Heart left ventricle (tissue), 16 donors: Measurements from ENCODE around the gene CIPC. TPM values are rescaled to one million over a fixed set of nuclear protein-coding genes. Genes with fewer than 3 reads are reported as not detected.

Experiments used
- ATAC-seq, 4 donors: fragments of 200-7000 bp; cut with Tn5 transposase; one replicate each; pipeline ENCODE4 v1.9.1; 2020 to 2022; ENCODE audit warnings: moderate library complexity in 4 of 4, mild to moderate bottlenecking in 3 of 4, moderate number of reproducible peaks in 1 of 4
- DNase-seq, 5 donors: peaks; one replicate each; pipeline ENCODE4 v3.0.0-alpha.2; 2020
- H3K27ac ChIP-seq, 12 donors: fragments of 200-600 bp; sonication (generic) in 4 of 12; one replicate each; pipeline versions ENCODE4 v1.5.0 to v1.8.0; 2016 to 2022; ENCODE audit warnings: mild to moderate bottlenecking in 2 of 12
- H3K27me3 ChIP-seq, 9 donors: fragments of 200-600 bp; sonication (generic) in 2 of 9; one replicate each; pipeline versions ENCODE4 v1.5.1 to v1.8.0; 2016 to 2022; ENCODE audit warnings: mild to moderate bottlenecking in 3 of 9
- H3K36me3 ChIP-seq, 9 donors: fragments of 200-600 bp; sonication (generic) in 2 of 9; one replicate each; pipeline versions ENCODE4 v1.5.0 to v1.8.0; 2018 to 2022; ENCODE audit warnings: mild to moderate bottlenecking in 2 of 9
- H3K4me1 ChIP-seq, 12 donors: fragments of 200-600 bp; sonication (generic) in 4 of 12; one replicate each; pipeline versions ENCODE4 v1.5.0 to v1.8.0; 2016 to 2022; ENCODE audit warnings: mild to moderate bottlenecking in 3 of 12
- H3K4me3 ChIP-seq, 12 donors: fragments of 200-600 bp; sonication (generic) in 4 of 12; one replicate each; pipeline versions ENCODE4 v1.5.0 to v1.8.0; 2017 to 2022; ENCODE audit warnings: mild to moderate bottlenecking in 9 of 12, moderate library complexity in 4 of 12
- H3K9me3 ChIP-seq, 12 donors: fragments of 200-600 bp; sonication (generic) in 4 of 12; one replicate each; pipeline versions ENCODE4 v1.5.0 to v1.8.0; 2016 to 2022; ENCODE audit warnings: mild to moderate bottlenecking in 1 of 12
- CTCF ChIP-seq, 12 donors: fragments of 200-600 bp; sonication (generic) in 4 of 12; IDR thresholded peaks; one replicate each; pipeline versions ENCODE4 v1.5.0 to v1.8.0; 2018 to 2022; ENCODE audit warnings: antibody characterized with exemption in 12 of 12, mild to moderate bottlenecking in 5 of 12
- POLR2A ChIP-seq, 2 donors: fragments of 450-650 bp; IDR thresholded peaks; one replicate each; pipeline ENCODE4 v1.6.1; 2017; ENCODE audit warnings: antibody characterized with exemption in 2 of 2, mild to moderate bottlenecking in 2 of 2, moderate library complexity in 2 of 2
- WGBS, 4 donors: extraction: QIAGEN DNeasy Blood & Tissue Kit in 2 of 4; methylation state at CpG; one replicate each; pipeline versions ENCODE4 v1.1.5 to v1.1.7; 2013 to 2018; 5-methylcytosine and 5-hydroxymethylcytosine counted together
- intact Hi-C, 10 donors: fragments of 100-400 bp; cut with DNase I; formaldehyde crosslinking; loops; one replicate each; pipeline versions ENCODE4 v1.11.1 to v1.14.2; 2022
- polyA plus RNA-seq, 2 donors: library from polyadenylated mRNA; stranded (reverse); fragments of 200-250 nt; gene quantifications; one replicate each; pipeline ENCODE4 v1.2.3, GENCODE V29; 2013
- total RNA-seq, 9 donors: library from RNA; depleted of rRNA in 2 of 9; stranded (reverse); fragments of >200 nt in 2 of 9; fragmentation: NEBNext Ultra II Directional in 3 of 9; extraction: Animal tissue kit (Norgen Biotek cat#: 25700) in 3 of 9; gene quantifications; one replicate each; pipeline versions ENCODE4 v1.1.0 to v1.2.4, GENCODE V29; 2016 to 2023
- donor health status: ischemic (EF 13 %, LVEDD 7.1; RV severe dilation, severe dysfunction).
- donor health status: healthy with polysubstance abuse.
- donor health status: DM: no; HTN: yes; CAD: no.
- donor health status: DM: no; HTN: no; CAD: no.
- donor health status: ischemic (EF 25% LVEDD 6.9; RV normal size, moderate dysfunction).
- donor health status: ischemic (EF 25% LVEDD 5.7; RV mildly dilated, moderate dysfunction).
- donor health status: healthy.
- donor health status: DM: yes; HTN: yes; CAD: no.
- donor health status: ischemic (EF 35%, LVEDD 5.7; RV mildly dilated, moderate dysfunction).
- donor health status: nonischemic (EF 11% LVEDD 7.7; RV severe dilation, severe dysfunction).
- donor health status: DM: yes; HTN: yes; CAD: no.
- donor health status: PGD.
- donor health status: ischemic (EF 29% LVEDD 5.4; RV normal size, mild dysfunction).
- donor health status: nonischemic (EF 23%, LVEDD 6.1; RV moderate dilation, normal function).

Gene CIPC
- total and polyA plus RNA-seq, 11 donors, result 10.9 to 85.9 (median 61.3) TPM

GRCh38 chr14:77125281-77125801 is 27.3 kb downstream of the CIPC start:
- no peak for TF ChIP-seq POLR2A (IDR thresholded peaks at IDR 0.05)
- TF ChIP-seq CTCF (IDR thresholded peaks at IDR 0.05), result peak in 5 of 12 donors; percentile 2 to 32 (median 5)
- no peak for DNase-seq
- 20 to 25% (median 23%) methylated on average over 30 of the region's 30 CpGs for WGBS, 4 donors
- no peak overlapping the region for H3K27ac ChIP-seq
- H3K27me3 ChIP-seq, result peaks cover 0 to 26% (median 0%) of the 10 kb centered on the region in 9 donors
- ATAC-seq, result no peak
- H3K36me3 ChIP-seq, result peaks cover 0 to 8% (median 0%) of the 10 kb centered on the region in 9 donors
- H3K9me3 ChIP-seq, result no peaks in the 10 kb centered on the region
- H3K4me3 ChIP-seq, result peak overlapping the region in 10 of 12 donors; percentile 34 to 65 (median 56)
- H3K4me1 ChIP-seq, result peaks cover 0 to 49% (median 33%) of the 10 kb centered on the region in 12 donors
- intact Hi-C loops, result loop anchor here in 1 of 10 donors (2.0 kb wide), 1 partner anchor 55 kb away; no protein-coding TSS in a partner anchor

GRCh38 chr14:77125823-77126325 is 27.8 kb downstream of the CIPC start:
- H3K27ac ChIP-seq, result no peak overlapping the region
- no peak for ATAC-seq
- no peak overlapping the region for H3K4me3 ChIP-seq
- no peak for TF ChIP-seq CTCF (IDR thresholded peaks at IDR 0.05)
- TF ChIP-seq POLR2A (IDR thresholded peaks at IDR 0.05), result no peak
- no peaks in the 10 kb centered on the region for H3K9me3 ChIP-seq
- H3K27me3 ChIP-seq, result peaks cover 0 to 30% (median 0%) of the 10 kb centered on the region in 9 donors
- no peak for DNase-seq
- H3K36me3 ChIP-seq, result peaks cover 0 to 8% (median 0%) of the 10 kb centered on the region in 9 donors
- intact Hi-C loops, result loop anchor here in 1 of 10 donors (2.0 kb wide), 1 partner anchor 55 kb away; no protein-coding TSS in a partner anchor
- H3K4me1 ChIP-seq, result peaks cover 0 to 43% (median 29%) of the 10 kb centered on the region in 12 donors
- 88 to 93% (median 91%) methylated on average over 8 of the region's 8 CpGs for WGBS, 4 donors

- Histone ChIP-seq H3K4me1 (peaks cover 0 to 37% (median 22%) of the 10 kb centered on the region in 12 donors), H3K27me3 (peaks cover 0 to 30% (median 3%) of the 10 kb centered on the region in 9 donors), H3K4me3 (no peak overlapping the region), H3K36me3 (peaks cover 0 to 5% (median 0%) of the 10 kb centered on the region in 9 donors), H3K9me3 (no peaks in the 10 kb centered on the region), H3K27ac (no peak overlapping the region)
- WGBS, 4 donors, result 82 to 94% (median 87%) methylated on average over 3 to 4 of the region's 4 CpGs
- intact Hi-C loops, result no loop called here
- DNase-seq (no peak), ATAC-seq (no peak)
- TF ChIP-seq CTCF (IDR thresholded peaks at IDR 0.05) (no peak), POLR2A (IDR thresholded peaks at IDR 0.05) (no peak)
Observed at GRCh38 chr14:77126461-77126990, 28.5 kb downstream of the CIPC start.

GRCh38 chr14:77128414-77128891 is 30.4 kb downstream of the CIPC start:
- DNase-seq, result no peak
- Histone ChIP-seq H3K27ac (no peak overlapping the region), H3K4me3 (no peak overlapping the region), H3K36me3 (no peaks in the 10 kb centered on the region), H3K27me3 (peaks cover 0 to 38% (median 6%) of the 10 kb centered on the region in 9 donors), H3K4me1 (peaks cover 0 to 21% (median 12%) of the 10 kb centered on the region in 12 donors), H3K9me3 (no peaks in the 10 kb centered on the region)
- no peak for ATAC-seq
- 62 to 67% (median 64%) methylated on average over 6 of the region's 6 CpGs for WGBS, 4 donors
- no peak for TF ChIP-seq CTCF (IDR thresholded peaks at IDR 0.05)
- TF ChIP-seq POLR2A (IDR thresholded peaks at IDR 0.05), result no peak
- intact Hi-C loops, result no loop called here
